HG03378 (cell line): Measurements from ENCODE around the gene SLC4A9.

Source experiments
- ATAC-seq: cut with Tn5 transposase; IDR thresholded peaks from one replicate; pipeline ENCODE4 v1.9.1; 2021; ENCODE audit warnings: mild to moderate bottlenecking, moderate library complexity; ENCODE audit not compliant: unreplicated experiment

SLC4A9 gene

DNA sequence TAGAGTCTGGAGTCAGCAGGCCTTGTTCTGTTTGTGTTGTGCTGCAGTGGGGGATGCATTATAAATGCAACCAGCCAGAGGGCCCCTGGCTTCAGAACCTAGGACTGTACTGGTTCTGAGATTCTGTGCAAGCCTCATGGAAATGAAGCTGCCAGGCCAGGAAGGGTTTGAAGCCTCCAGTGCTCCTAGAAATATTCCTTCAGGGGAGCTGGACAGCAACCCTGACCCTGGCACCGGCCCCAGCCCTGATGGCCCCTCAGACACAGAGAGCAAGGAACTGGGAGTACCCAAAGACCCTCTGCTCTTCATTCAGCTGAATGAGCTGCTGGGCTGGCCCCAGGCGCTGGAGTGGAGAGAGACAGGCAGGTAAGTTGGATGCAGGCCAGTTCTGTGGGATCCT is at the start of gene SLC4A9:
TSS of gene SLC4A9 (plus strand) at position 94 of the 400 bp plus-strand sequence. CDS start at position 137, 43 bp downstream.
- no peak for ATAC-seq

GRCh38 chr5:140310434-140310833 is 49.6 kb upstream of the SLC4A9 start:
- no peak for ATAC-seq

DNA sequence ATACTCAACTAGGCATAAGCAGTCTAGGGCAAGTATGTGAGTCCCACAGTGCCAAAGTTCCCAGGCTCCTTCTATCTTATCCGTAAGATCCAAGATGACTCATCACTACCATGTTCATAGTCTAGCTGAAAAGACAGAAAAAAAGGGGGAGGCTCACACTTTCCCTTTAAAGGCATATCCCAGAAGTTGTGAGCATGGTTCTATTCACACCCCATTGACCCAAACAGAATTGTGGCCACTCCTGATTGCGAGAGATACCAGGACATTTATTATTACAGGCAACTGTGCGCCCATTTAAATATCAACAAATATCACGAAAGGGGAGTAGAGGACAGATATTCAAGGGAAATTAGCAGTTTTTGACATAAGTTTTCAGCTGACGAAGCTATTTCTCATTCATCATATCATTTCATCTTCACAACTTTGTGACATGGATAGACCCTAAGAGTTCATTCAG is 49.0 kb upstream of the SLC4A9 start:
- ATAC-seq, result no peak

GRCh38 chr5:140312067-140312790 is 47.8 kb upstream of the SLC4A9 start:
- ATAC-seq, result no peak

- no peak for ATAC-seq
Measured at GRCh38 chr5:140312791-140313189, 47.2 kb upstream of the SLC4A9 start.

DNA sequence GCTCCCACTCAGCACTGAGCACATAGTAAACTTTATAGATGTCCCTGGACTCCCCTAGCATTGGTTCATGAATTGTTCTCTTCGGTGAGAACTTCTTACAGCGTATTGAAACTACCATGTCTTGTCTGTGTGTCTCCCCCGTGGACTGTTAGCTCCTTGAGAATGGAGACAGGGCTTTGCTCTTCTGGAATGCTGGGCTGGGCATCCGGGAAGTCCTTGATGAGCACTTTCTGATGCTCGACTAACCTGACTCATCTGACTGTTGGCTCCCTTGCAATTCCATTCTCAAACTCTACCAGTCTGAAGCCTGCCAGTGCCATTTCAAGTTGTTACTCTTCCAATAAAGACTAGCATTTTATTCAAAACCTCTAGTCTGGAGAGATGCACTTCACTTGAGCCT is 42.1 kb upstream of the SLC4A9 start:
- no peak for ATAC-seq

GRCh38 chr5:140318792-140319191 is 41.2 kb upstream of the SLC4A9 start:
- no peak for ATAC-seq

DNA sequence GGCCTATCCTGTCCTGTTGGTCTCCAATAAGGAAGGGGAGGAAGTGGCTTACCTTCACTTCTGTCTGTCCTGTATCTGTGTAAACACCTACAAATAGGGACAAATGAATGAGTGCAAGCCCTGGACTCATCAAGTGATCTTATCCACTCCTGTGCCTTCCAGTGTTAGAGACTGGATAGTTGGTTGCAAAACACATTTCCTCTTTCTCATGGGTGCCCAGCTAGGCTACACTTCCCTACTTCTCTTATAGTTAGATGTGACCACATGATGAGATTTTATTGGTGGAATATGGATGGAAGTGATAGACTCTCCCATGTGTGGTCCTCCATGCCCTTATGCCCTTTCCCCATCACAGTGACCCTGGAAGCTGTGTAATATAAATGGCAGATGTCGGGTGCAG is 40.2 kb upstream of the SLC4A9 start:
- no peak for ATAC-seq

DNA sequence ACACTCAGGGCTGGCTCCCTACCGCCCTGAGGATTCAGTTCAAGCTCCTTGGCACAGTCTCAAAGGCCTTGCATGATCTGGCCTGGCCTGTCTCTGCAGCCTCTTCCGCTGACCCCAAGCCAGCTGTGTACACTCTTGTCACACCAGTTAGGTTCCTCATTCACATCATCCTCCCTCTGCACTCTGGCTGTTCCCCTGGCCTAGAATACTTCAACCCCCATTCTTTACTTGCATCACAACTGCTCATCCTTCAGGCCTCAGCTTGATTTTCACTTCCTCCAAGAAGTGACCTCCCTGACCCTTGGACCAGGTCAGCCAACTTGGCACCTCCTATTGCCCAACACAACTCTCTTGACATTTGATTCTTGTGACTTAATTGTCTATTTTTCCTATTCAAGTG is 38.2 kb upstream of the SLC4A9 start:
- peak; percentile 75 for ATAC-seq

- ATAC-seq, result no peak
Measured at GRCh38 chr5:140322751-140323731, 37.0 kb upstream of the SLC4A9 start.

DNA sequence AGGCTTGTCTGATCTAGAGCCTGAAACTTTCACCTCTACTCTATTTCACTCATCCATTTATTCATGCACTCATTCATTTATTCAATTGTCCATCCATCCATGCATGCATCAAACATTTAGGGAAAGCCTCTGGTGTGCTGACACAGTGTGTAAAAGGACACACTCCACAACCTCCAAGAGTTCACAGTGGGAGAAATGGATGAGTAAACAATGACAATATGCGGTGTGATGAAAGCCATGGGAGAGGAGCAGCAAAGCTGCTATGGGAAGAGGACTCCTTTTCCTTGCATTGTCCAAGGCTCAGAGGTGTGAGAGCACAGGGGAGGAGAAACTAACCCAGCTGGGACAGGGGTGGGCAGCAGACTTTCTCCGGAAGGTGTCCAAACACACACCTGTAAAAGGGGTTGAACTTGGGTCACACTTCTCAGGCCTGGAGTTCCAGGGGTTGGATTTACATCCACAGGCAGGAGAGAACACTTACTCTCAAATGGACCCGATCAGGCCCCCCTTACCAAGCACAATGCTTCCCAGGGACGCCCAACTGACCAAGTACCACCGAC is 35.9 kb upstream of the SLC4A9 start:
- ATAC-seq, result no peak

- ATAC-seq, result no peak
Measured at GRCh38 chr5:140324617-140325241, 35.3 kb upstream of the SLC4A9 start.

DNA sequence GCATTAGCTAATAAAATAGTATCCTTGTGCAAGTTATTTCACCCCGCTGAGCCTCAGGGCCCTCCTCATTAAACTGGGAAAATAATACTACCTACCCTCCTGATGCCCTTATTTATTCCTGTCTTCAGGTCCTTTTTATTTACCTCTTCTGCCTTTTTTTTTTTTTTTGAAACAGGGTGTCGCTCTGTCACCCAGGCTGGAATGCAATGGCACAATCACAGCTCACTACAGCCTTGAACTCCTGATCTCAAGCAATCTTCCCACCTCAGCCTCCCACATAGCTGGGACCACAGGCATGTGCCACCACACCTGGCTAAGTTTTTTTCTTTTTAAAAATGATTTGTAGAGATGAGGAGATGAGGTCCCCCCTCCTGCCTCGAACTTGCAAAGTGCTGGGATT is 34.5 kb upstream of the SLC4A9 start:
- ATAC-seq, result no peak

DNA sequence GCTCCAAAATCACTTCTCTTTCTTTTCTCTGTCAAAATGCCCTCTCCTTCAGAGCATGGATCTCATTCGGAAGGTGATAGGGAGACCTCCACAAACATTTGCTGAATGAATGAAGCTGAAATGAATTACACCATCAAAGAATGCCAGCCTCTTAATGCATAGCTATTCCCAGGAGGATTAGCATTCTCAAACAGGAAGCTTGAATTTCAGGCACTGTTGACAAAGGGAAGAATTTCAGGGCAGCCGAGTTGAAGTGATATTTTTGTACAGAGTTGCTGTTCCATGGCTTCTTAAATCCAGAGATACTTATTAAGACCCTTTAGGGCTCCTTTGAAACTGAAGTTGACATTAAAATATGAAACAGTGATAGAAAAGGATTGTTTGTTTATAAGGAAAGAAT is 32.4 kb upstream of the SLC4A9 start:
- ATAC-seq, result no peak

- no peak for ATAC-seq
Measured at GRCh38 chr5:140328036-140328764, 31.8 kb upstream of the SLC4A9 start.

DNA sequence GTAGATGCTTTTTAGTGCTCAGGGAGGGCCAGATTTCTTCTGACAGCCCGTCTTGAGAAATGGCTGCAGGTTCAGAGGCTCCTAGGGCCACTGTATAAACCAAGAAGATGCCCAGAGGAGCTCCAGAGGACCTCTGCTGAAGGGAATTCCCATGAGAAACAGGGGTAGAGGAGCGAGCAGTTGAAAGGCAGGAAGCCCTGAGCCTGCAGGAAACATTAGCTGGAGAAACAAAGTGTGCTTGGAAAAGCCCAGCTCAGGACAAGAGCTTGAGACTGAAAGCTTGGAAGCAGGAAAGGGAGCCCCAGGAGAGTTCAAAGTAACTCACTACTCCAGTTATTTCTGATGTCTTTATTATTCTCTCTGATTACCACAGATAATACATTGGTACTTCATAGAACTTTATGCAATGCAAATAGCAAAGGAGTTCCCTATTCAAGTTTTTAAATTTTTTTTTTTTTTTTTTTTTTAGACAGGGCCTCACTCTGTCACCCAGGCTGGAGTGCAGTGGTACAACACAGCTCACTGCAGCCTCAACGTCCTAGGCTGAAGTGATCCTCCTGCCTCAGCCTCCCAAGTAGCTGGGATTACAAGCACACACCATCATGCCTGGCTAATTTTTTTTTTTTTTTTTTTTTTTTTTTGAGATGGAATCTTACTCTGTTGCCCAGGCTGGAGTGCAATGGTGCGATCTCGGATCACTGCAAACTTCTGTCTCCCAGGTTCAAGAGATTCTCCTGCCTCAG is 30.1 kb upstream of the SLC4A9 start:
- no peak for ATAC-seq

- no peak for ATAC-seq
Measured at GRCh38 chr5:140331638-140332037, 28.4 kb upstream of the SLC4A9 start.

DNA sequence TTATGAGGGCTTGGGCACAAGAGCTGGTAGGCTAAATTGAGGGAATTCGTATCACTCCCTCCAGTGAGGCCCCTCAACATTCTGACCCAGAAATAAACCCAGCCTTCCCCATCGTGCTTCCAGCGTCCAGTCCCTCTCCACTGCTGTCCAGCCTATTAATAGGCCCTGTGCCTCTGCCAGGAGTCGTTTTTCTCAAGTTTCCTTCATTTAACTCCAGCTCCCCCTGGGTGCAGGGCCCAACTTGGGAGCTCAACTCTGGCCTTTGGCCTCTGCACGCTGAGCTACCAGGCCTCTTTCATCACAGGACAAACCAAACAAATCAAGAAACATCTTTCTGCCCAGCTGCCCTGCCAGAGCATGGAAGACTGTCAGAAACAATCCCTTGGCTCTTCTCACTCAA is 23.6 kb upstream of the SLC4A9 start:
- ATAC-seq, result no peak

DNA sequence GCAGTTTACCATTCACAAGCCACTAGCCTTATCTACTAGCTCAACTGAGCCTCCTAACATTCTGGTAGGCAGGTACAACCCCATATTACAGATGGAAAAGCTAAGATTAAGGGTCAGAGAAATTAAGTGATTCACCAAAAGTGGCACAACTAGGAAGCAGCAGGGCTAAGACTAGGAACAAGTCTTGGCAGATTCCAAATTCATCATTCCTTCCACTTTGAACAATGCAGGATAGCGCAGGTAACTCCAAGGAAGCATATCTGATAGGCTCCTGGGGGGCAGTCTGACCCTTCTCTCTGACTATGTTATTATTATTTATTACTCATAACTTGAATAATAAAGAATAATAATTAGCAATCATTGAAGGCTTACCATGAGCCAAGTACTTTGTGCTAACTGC is 22.1 kb upstream of the SLC4A9 start:
- ATAC-seq, result no peak

GRCh38 chr5:140338336-140338735 is 21.7 kb upstream of the SLC4A9 start:
- no peak for ATAC-seq
